GM19240 (cell line): ENCODE data around the gene IGFBPL1.
"Not testable (repeated sequence)": the region's sequence is repeated elsewhere in the genome, so short reads cannot be mapped to it uniquely, and the experiment has no call there.

Experiments used
- DNase-seq: peaks from one replicate; pipeline ENCODE4 v3.0.0; 2011; ENCODE audit warnings: low spot score; ENCODE audit not compliant: insufficient read length

Gene IGFBPL1, protein sequence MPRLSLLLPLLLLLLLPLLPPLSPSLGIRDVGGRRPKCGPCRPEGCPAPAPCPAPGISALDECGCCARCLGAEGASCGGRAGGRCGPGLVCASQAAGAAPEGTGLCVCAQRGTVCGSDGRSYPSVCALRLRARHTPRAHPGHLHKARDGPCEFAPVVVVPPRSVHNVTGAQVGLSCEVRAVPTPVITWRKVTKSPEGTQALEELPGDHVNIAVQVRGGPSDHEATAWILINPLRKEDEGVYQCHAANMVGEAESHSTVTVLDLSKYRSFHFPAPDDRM

DNA sequence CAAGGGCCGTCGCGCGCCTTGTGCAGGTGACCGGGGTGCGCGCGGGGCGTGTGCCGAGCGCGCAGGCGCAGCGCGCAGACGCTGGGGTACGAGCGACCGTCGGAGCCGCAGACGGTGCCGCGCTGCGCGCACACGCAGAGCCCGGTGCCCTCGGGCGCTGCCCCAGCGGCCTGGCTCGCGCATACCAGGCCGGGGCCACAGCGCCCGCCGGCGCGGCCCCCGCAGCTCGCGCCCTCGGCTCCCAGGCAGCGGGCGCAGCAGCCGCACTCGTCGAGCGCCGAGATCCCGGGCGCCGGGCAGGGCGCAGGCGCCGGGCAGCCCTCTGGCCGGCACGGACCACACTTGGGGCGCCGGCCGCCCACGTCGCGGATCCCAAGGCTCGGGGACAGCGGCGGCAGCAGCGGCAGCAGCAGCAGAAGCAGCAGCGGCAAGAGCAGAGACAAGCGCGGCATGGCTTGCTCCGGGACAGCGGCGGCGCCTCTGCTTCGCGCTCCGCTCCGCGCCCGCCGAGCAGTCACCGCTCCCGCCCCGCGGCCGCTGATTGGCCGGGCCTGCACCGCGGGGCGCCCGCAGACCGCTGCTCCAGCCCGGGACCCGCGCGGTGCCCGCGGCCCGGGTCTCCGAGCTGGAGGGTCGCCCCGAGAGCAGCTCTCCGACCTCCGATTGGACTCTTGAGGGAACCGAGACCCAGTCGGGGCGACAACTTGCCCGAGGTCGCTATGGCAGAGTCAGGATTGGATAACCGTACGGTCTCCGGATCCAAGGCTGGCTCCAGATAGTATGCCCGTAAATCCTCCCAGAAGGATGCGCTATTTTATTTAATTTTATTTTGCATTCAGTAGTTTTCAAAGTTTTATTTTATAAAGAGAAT is at the start of gene IGFBPL1:
Gene IGFBPL1 (minus strand): TSS at position 482 of the 871 bp plus-strand sequence. CDS start 30 bp downstream, at position 452.
- no peak for DNase-seq

DNA sequence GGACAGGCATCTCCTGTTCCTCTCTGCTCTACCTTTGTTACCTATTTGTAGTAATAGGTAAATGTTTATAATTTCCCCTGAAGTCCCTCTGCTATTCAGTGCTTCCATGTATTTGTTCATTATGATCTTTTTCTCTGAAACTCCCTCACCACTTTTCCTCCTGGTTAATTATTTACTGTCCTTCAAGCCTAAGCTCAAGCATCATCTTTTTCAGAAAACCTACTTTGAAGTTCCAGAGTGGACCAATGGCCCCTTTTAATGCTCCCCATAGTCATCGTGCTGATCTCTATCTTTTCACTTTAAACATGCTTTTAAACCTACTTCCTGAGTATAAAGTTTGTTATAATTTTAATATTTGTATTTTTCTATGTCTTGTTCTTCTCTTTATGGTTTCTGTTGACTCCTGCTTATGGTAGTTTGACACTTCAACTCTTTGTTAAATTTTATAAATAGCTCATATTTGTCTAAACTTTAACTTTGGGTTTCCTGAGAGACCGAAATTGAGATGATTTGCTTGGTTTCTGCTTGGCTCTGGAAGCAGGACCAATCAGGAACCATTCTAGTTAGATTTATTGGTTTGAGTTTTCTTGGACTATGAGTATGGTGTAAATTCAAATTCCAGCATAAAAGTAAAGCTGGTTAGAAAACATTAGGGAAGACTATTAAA is 48.5 kb upstream of the IGFBPL1 start:
- DNase-seq = not testable (repeated sequence)

DNA sequence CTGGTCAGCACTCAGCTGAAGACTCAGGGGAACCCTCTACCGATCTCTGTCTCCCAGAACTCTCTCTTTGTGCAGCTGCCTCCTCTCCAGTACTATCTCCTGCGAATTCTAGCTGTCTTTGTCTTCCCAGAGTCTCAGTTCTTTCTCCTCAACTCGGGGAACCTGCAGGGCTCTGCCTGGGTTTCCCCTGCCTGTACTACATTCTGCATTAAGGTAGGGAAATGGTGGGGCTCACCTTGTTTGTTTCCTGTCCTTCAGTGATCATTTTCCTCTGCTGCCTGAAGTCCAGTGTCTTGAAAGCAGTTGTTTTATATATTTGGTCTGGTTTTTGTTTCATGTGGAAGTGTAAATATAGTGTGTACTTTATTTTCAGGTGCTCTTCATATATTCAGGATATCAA is 43.1 kb upstream of the IGFBPL1 start:
- DNase-seq = no peak

- DNase-seq = no peak
These were observed 29.6 kb upstream of the IGFBPL1 start for GRCh38 chr9:38453835-38454234.

- DNase-seq = no peak
These were observed 26.9 kb upstream of the IGFBPL1 start for GRCh38 chr9:38451162-38451561.

GRCh38 chr9:38447703-38448102 is 23.4 kb upstream of the IGFBPL1 start:
- no peak for DNase-seq

DNA sequence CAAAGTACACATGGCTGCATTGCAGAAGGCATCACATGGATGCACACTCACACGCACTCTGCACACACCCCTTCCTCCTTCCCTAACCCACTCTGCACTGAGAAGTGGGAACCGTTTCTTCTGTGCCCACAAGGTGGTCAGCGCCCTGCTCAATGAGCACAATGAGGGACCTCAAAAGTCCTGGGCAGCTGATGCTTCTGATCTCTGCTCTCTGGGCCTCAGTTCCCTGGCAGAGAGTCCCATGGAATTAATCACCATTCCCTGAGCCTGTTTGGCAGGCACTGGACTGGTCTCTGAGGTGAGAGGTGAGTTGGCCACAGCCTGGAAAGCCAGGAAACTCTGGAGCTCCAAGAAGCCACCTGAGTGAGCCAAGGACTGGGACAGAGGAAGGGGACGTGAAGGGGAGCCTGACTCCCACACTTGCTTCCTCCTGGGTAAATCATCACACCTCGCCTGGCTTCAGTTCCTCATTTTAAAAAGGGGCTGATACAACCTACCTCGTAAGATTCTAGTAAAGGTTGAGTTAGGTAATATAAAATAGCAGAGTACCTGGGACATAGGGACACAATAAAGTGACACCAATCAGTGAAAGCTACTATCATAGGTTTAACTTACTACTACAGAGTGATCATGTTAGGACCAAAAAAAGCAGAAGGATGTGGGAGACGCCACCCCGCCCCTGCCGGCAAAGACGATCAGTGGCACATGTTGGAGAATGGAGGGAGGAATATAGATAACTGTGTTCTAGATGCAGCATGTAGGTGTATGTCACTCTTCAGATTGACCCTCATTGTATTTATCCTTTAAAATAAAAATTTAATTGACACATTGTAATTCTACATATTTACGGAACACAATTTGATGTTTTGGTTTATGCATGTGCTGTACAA is 21.1 kb upstream of the IGFBPL1 start:
- DNase-seq = peak; percentile 29

DNA sequence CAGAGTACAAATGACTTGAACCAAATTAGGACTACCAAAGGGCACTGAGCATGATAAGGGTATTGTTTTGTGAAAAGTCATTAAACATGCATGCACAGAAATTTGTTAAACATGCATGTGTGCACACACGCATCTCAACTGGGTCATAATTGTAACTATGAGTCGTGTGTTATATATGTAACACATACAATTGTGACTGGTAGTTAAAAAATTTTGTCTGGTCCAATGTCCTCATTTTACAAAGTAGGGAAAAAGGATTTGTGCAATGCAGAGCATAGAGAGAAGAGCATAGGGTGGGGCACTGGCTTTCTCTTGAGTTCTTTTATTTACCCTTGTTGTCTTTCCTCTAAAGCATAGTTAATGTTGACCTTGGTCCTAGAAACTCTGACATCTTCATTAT is 19.3 kb upstream of the IGFBPL1 start:
- DNase-seq = no peak

DNA sequence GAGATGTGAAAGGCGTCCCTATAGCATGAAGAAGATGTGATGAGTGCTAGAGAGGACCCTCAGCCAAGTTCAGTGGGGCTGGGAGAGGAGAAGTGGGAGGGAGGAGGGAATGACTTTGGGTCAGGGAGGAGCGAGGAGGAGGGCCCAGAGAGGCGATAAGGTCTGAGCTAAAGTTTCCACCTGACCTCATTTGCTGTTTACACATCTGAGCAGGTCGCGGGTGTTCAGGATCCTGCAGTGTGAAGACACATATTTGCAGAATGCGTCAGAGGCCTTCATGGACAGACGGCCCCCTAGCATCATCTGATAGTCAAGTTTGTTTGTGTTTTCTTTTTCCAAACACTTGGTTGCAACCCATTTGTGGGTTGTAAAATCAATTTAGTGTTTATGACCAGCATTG is 18.9 kb upstream of the IGFBPL1 start:
- no peak for DNase-seq

GRCh38 chr9:38442473-38443096 is 18.3 kb upstream of the IGFBPL1 start:
- DNase-seq = no peak

- DNase-seq = no peak
These were observed 17.3 kb upstream of the IGFBPL1 start for GRCh38 chr9:38441347-38442085.

GRCh38 chr9:38440516-38440915 is 16.3 kb upstream of the IGFBPL1 start:
- DNase-seq = no peak

GRCh38 chr9:38439916-38440301 is 15.7 kb upstream of the IGFBPL1 start:
- no peak for DNase-seq

- DNase-seq = no peak
These were observed 15.1 kb upstream of the IGFBPL1 start for GRCh38 chr9:38439291-38439915.

DNA sequence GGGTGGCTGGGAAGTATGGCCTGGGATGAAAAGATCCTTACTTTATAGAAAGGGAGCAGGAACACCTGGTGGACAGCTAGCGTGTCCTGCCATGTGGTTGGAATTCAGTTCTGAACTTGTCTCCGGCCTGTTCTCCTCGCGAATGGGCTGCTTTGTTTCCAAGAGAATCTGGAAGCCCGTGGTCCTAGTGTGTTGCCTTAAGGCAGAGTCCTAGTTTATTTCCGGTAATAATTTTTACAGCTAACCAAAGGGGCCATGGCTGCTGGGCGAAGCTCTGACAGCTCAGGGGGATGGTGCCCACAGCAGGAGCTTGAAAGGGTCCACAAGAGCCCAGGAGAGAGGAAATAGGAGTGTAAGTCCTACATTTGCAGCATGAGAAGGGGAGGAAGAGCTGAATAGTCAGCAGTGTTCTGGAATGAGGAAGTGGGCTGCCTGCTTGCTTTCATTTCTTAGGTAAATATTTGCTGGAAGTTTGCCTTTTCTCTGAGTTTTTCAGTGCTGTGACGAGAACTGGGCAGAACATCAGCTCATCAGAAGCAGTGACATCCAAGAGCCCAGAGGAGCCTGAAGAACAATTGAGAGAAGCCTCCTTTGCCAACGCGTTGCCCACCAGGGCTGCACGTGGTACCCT is 13.1 kb upstream of the IGFBPL1 start:
- DNase-seq = no peak

GRCh38 chr9:38436708-38437107 is 12.5 kb upstream of the IGFBPL1 start:
- DNase-seq = no peak

GRCh38 chr9:38435521-38435920 is 11.3 kb upstream of the IGFBPL1 start:
- no peak for DNase-seq

- DNase-seq = no peak
These were observed 10.6 kb upstream of the IGFBPL1 start for GRCh38 chr9:38434853-38435252.

DNA sequence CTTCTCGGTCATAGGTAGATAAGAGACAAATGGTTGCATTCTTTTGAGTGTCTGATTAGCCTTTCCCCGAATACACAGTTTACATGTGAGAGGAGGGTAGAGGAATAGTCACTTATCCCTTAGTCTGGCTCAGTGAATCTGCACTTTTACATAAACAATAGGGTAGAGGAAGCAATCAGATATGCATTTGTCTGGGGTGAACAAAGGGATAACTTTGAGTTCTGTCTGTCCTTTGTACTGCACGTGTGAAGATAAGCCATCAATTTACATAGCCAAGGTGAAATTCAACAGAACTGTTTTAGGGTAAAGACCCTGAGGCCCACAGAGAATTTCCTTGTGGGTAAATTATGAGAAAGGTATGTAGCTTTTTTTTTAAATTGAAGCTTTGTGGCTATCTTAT is 10.1 kb upstream of the IGFBPL1 start:
- DNase-seq = no peak
